GM19193 (cell line): ENCODE data around the gene PRPH.
A peak's percentile ranks its signal among the peaks of the same experiment; 100 is the strongest.

Experiments
- POLR2A ChIP-seq: IDR thresholded peaks from 4 replicates; pipeline ENCODE4 v1.6.1; 2011; ENCODE audit not compliant: insufficient read depth, insufficient read length; ENCODE audit errors: extremely low read depth

Gene PRPH

GRCh38 chr12:49294086-49294803 lies 702 bp upstream of the PRPH start:
- no peak for TF ChIP-seq POLR2A

DNA sequence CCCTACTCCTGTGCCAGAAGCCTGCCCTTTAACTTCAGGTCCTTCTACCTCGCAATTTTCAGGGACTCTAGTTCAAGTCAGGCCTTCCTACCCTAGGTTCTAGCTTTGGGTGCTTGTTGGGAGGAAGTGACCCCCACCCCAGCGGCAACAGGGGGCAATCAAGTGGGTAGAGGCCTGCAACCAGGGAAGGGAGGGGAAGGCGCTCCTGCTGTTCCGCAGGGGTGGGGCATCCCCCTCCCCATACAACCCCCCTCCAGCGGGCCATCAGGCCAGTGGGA lies 204 bp upstream of the PRPH start:
- no peak for TF ChIP-seq POLR2A

GRCh38 chr12:49296034-49296835 lies 1.3 kb downstream of the PRPH start:
- no peak for TF ChIP-seq POLR2A

DNA sequence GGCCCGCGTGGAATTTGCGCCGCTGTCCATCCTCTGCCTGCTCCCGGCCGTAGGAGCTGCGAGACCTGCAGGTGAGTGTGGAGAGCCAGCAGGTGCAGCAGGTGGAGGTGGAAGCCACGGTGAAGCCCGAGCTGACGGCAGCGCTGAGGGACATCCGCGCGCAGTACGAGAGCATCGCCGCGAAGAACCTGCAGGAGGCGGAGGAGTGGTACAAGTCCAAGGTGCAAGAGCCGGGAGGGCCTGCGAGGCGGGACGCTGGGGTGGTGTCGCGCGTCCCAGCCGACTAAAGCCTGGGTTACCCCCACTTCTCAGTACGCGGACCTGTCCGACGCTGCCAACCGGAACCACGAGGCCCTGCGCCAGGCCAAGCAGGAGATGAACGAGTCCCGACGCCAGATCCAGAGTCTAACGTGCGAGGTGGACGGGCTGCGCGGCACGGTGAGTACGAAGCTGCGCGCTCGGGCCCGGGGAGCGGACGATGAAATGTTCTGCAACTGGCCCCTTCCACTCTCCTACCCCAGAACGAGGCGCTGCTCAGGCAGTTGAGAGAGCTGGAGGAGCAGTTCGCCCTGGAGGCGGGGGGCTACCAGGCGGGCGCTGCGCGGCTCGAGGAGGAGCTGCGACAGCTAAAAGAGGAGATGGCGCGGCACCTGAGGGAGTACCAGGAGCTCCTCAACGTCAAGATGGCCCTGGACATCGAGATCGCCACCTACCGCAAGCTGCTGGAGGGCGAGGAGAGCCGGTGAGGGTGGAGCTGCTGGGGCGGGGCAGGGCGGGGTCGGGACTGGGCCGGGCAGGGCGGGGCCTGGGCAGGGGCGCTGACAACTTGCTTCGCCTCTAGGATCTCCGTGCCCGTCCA lies 2.1 kb downstream of the PRPH start:
- no peak for TF ChIP-seq POLR2A

- TF ChIP-seq POLR2A = no peak
Observed at GRCh38 chr12:49297695-49298060, 2.7 kb downstream of the PRPH start.

GRCh38 chr12:49298160-49298559 lies 3.2 kb downstream of the PRPH start:
- TF ChIP-seq POLR2A = no peak

DNA sequence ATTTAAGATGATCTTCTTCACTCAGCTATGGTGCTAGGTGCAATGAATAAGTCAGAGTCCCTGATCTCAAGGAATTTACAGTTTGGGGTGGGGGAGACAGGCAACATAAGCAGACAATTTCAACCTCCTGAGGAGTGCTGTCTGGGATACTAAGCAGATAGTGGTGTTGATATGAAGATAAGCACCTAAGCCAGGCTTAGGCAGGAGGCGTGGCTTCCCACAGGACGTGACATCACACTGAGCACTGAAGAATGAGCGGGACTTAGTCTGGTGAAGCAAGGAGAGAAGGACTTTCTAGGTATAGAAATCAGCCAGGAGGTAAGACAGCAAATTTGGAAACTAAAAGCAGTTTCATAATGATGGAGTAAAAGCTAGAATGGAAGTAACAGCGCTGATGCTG lies 6.8 kb downstream of the PRPH start:
- no peak for TF ChIP-seq POLR2A

GRCh38 chr12:49304161-49304560 lies 9.2 kb downstream of the PRPH start:
- no peak for TF ChIP-seq POLR2A

DNA sequence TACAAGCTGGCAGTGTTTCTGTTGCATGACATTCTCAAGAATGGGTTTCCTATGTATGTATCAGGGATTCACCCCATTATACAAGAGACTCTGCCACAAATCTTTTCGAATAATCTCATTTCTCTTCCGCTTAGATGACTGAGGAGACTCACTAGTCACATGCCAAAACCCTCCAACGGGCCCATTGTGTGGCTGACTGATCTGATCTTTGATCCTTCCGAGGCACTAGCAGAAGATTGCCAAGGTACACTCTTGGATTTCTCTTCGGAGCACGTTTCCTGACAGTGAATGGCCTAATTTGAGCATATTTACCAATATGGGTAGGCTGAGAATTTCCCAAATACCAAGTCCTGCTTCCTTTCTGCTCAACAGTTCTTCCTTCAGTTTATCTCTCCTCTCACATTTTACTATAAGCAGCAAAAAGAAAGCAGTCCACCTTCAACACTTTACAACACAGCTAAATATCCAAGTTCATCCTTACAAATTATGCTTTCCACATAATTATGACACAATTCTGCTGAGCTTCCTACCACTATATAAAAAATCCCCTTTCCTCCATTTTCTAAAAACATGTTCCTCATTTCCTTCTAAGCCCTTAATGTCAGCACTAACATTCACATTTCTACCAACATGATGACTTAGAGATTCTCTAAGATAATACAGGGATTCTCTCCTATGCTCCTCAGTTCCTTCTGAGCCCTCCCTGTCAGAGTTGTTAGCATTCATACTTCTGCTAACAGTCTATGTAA lies 11.0 kb downstream of the PRPH start:
- no peak for TF ChIP-seq POLR2A

- no peak for TF ChIP-seq POLR2A
Observed at GRCh38 chr12:49309386-49309785, 14.4 kb downstream of the PRPH start.

GRCh38 chr12:49314811-49315210 lies 19.9 kb downstream of the PRPH start:
- TF ChIP-seq POLR2A = no peak

GRCh38 chr12:49322367-49322707 lies 27.4 kb downstream of the PRPH start:
- TF ChIP-seq POLR2A = no peak

GRCh38 chr12:49322708-49323523 lies 28.0 kb downstream of the PRPH start, which contains the start of gene TROAP:
Gene TROAP (plus strand): TSS chr12:49323255. CDS start chr12:49323609, 354 bp downstream.
- peak; percentile 90 for TF ChIP-seq POLR2A

DNA sequence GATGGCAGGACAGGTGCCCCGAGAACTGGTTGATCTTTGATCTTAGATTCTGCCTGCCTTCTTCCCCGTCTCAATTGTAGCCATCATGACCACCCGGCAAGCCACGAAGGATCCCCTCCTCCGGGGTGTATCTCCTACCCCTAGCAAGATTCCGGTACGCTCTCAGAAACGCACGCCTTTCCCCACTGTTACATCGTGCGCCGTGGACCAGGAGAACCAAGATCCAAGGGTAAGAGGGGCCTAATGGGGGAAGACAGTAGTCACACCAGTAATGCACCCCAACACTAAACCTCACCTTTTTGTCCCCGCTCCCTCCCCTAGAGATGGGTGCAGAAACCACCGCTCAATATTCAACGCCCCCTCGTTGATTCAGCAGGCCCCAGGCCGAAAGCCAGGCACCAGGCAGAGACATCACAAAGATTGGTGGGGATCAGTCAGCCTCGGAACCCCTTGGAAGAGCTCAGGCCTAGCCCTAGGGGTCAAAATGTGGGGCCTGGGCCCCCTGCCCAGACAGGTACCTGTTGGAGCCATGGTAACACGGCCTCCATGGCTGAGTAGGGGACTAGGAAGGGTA lies 28.7 kb downstream of the PRPH start:
- TF ChIP-seq POLR2A = no peak
